PFSK-1 (cell line): ENCODE data around the gene CEP68.

Experiments
- POLR2AphosphoS5 ChIP-seq: IDR thresholded peaks from 2 replicates; pipeline ENCODE4 v1.6.1; 2012; ENCODE audit warnings: low read depth, mild to moderate bottlenecking, control low read depth, low read length, moderate library complexity
- TAF1 ChIP-seq: IDR thresholded peaks from 2 replicates; pipeline ENCODE4 v1.6.1; 2012; ENCODE audit warnings: low read length, control low read depth, borderline replicate concordance; ENCODE audit not compliant: insufficient read depth

DNA sequence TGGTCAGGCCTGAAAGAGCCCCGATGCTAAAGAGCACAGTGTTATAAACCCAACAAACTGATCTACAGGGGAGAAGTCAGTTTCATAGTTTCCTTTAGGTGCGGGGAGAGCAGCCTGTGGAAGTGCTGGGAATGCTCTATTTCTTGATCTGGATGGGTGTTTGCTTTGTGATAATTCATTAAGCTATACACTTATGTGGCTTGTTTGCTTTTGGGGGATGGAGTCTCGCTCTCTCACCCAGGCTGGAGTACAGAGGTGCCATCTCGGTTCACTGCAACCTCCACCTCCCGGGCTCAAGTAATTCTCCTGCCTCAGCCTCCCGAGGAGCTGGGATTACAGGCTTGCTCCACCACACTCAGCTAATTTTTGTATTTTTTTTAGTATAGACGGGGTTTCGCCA, 30.1 kb upstream of the CEP68 start:
- TF ChIP-seq POLR2AphosphoS5 (no peak), TAF1 (no peak)
